GM11168 (cell line): ENCODE measurements around the gene ERH.
"Not testable (repeated sequence)": the region's sequence is repeated elsewhere in the genome, so short reads cannot be mapped to it uniquely, and the experiment has no call there.

Experiments
- in situ Hi-C: fragments of 300-500 bp; cut with MboI; formaldehyde crosslinking; loops from one replicate; pipeline ENCODE4 v1.12.0; 2022; ENCODE audit warnings: low sequenced_read_pairs; ENCODE audit not compliant: unreplicated experiment

The ERH gene

DNA sequence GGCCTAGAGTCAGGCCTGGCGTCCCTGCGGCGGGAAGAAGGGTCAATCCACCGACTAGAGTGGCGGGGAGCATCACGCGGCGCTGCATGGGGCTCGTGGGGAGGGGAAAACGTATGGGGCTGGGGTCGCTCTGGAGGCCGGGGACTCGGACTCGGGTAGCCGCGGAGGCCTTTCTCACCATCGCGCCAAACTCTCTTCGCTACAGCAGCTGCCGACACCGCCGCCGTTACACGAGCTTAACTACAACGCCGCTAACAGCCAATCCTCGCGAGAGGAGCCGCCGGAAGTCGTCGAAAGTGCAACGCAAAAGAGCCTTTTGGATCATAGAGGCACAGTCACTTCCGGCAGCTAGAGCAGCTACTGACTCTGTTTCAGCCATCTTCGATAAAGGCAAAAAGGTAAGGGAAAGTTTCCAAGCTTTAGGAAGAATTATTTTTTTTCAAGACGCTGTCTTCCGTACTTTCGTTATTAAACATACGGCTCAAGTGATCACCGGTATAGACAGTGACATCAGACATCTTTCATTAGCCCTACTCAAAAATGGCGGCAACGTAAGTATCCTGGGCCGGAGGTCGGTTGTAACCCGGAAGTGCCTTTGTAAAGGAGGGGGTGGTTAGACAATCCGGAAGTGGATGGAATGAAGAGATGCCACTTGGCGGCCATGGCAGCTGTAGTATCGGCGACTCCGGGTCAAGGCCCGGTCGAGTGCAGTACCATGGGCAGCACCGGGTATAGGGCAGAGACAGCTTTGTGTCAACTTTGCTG is at the start of gene ERH, which contains the start of gene SLC39A9:
ERH (minus strand) TSS at position 247 of the 765 bp plus-strand sequence; CDS start at position 181, 66 bp downstream.
SLC39A9 (plus strand) TSS at position 640 of the 765 bp plus-strand sequence. CDS start 678 bp downstream, outside the sequence.
- in situ Hi-C loops: no loop called here

DNA sequence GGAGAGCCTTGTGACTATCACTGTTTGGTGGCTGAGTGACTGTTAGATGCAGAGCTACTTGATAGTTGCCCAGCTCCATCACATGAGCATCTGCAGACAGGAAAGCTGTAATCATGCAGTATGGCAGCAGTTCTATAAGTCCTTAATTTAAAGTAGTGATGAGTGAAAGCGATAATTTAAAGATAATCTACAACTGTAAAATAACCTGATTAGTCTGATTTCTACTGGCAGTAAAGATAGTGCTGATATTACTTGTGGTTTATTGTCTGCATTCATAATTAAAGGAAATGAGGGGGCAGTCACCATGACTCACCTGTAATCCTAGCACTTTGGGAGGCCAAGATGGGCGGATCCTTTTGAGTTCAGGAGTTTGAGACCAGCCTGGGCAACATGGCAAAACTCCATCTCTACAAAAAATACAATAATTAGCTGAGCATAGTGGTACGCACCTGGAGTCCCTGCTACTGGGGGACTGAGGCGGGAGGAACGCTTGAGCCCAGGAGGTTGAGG is 45.3 kb upstream of the ERH start:
- in situ Hi-C loops: no loop called here

DNA sequence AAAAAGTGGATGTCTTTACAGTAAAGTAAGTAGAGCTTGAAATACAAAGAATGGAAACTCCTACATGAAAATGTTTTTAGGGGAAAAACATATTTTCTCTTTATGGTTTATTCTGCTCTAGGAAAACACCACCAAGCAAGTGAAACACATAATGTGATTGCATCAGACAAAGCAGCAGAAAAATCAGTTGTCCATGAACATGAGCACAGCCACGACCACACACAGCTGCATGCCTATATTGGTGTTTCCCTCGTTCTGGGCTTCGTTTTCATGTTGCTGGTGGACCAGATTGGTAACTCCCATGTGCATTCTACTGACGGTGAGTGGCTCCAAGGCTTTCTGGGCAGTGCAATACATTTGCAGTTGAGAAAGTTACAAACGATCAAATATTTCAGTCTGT is 43.8 kb upstream of the ERH start:
- in situ Hi-C loops: no loop called here

DNA sequence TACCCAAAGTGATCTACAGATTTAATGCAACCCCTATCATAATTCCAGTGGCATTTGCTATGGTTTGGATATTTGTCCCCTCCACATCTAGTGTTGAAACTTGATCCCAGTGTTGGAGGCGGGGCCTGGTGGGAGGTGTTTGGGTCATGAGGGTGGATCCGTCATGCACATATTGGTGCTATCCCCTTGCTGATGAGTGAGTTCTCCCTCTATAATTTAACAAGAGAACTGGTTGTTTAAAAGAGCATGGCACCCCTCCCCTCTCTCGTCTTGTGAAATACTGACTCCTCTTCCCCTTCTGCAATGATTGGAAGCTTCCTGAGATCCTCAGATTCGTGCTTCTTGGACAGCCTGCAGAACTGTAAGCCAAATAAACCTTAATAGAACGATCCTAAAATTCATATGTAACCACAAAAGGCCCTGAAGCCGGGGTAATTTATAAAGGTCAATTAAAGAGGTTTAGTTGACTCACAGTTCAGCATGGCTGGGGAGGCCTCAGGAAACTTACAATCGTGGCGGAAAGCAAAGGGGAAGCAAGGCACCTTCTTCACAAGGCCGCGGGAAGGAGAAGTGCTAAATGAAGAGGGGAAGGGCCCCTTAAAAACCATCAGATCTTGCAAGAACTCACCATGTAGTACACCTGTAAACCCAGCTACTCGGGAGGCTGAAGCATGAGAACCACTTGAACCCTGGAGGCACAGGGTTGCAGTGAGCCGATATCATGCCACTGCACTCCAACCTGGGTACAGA is 41.6 kb upstream of the ERH start:
- in situ Hi-C loops: no loop called here

DNA sequence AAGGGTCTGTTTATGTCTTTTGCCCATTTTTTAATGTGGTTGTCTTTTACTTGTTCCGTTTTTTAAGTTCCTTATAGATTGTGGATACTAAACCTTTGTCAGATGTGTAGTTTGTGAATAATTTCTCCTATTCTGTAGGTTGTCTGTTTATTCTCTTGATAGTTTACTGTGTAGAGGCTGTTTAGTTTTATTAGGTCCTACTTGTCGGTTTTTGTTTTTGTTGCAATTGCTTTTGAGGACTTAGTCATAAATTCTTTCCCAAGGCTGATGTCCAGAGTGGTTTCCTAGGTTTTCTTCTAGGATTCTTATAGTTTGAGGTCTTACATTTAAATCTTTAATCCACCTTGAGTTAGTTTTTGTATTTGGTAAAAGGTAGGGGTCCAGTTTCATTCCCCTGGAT is 34.3 kb upstream of the ERH start:
- in situ Hi-C loops: no loop called here

- in situ Hi-C loops: no loop called here
These were observed 32.3 kb upstream of the ERH start for GRCh38 chr14:69430306-69430939.

DNA sequence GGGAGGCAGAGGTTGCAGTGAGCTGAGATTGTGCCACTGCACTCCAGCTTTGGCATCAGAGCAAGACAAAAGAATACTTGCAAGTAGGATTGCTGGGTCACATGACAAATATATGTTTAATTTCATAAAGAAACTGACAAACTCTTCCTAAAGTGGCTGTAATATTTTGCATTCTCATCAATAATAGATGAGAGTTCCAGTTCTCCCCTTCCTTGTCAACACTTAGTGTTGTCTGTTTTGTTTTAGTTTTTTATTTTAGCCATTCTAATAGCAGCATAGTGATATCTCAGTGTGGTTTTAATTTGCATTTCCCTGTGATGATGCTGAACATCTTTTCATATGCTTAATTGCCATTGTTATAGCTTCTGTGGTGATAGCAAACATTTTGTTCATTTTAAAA is 31.5 kb upstream of the ERH start:
- in situ Hi-C loops: no loop called here

- in situ Hi-C loops: no loop called here
These were observed 30.3 kb upstream of the ERH start for GRCh38 chr14:69428289-69428998.

DNA sequence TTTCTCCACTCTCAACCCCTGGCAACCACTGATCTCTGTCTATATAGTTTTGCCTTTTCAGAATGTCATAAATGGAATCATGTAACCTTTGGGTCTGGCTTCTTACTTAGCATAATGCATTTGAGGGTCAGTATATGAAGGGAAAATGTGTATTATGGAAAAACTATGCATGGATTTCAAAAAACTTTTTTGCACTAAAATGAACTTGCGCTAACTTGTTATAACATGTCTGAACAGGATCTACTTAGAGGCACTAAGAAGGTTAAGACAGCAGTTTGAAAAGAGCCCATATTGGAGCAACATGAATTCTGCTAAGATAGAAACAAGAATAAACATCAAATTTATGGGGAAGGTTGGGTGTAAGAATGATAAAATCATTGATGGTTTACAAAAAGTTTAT is 29.5 kb upstream of the ERH start:
- in situ Hi-C loops: no loop called here

GRCh38 chr14:69424149-69424923 is 26.2 kb upstream of the ERH start:
- in situ Hi-C loops: no loop called here

DNA sequence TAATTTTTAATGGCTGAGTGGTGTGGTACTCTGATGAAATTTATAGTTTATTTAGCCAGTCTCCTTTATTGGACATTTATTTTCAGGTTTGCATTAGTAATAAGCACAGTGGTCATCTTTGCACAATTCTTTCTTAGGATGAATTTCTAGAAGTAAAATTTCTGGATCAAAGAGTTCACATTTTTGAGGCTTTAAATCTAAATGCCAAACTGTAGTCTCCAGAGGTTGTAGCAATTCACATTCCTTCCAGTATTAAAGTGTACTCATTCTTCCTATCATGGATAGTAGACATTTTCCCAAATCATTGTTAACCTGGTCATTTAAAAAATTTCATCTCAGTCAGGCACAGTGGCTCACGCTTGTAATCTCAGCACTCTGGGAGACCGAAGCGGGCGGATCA is 25.2 kb upstream of the ERH start:
- in situ Hi-C loops: no loop called here

DNA sequence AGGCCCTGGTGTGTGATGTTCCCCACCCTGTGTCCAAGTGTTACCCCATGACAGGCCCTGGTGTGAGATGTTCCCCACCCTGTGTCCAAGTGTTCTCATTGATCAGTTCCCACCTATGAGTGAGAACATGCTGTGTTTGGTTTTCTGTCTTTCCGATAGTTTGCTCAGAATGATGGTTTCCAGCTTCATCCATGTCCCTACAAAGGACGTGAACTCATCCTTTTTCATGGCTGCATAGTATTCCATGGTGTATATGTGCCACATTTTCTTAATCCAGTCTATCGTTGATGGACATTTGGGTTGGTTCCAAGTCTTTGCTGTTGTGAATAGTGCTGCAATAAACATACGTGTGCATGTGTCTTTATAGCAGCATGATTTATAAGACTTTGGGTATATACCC is 18.0 kb upstream of the ERH start:
- in situ Hi-C loops: not testable (repeated sequence)

DNA sequence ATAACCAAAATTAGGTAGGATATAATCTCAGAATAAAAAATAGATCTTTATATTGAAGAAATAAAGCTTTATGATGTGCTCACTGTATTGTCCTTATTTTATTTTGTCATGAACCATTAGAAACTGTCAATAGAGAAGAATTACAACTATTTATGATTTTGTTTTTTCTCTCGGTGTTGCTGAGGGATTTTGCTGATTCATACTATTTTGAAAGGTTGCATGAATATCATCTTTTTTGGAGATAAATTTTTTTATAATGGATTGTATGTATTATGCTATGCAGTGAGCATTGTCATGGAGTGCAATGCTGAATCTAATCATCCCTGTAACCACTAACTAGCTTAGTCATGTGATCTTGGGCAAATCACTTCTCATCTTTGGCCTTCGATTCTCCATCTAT is 15.4 kb upstream of the ERH start:
- in situ Hi-C loops: no loop called here

- in situ Hi-C loops: no loop called here
These were observed 10.3 kb upstream of the ERH start for GRCh38 chr14:69408331-69408960.

- in situ Hi-C loops: no loop called here
These were observed 7.7 kb upstream of the ERH start for GRCh38 chr14:69405762-69406161.

DNA sequence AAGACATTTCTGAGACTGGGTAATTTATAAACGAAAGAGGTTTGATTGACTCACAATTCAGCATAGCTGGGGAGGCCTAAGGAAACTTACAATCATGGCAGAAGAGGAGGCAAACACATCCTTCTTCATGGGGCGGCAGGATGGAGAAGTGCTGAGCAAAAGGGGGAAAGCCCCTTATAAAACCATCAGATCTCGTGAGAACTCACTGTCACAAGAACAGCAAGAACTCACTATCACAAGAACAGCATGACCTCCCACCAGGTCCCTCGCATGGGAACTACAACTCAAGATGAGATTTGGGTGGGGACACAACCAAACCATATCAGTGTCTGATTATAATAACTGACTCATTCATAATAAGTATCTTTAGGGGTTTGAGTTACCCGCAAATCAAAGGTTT is 6.8 kb upstream of the ERH start:
- in situ Hi-C loops: no loop called here

DNA sequence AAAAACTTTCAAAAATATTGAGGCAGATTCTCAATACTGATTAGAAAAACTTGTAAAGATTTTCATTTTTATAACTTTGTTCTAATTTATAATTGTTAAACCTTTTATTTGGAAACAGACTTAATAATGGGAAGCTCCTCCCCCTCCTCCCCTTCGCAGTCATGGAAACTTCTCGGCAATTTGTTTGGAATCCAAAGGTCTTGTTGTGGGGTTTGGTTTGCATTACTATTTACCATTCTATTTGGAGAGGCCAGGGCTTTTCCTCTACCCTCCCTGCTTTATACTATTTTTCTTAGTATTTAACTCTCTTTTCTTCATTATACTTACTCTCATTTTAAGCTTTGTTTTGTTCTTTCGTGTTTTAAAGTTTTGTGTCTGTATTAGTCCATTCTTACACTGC is 6.4 kb upstream of the ERH start:
- in situ Hi-C loops: no loop called here

- in situ Hi-C loops: no loop called here
These were observed 3.7 kb upstream of the ERH start for GRCh38 chr14:69401841-69402240.

- in situ Hi-C loops: no loop called here
These were observed 2.1 kb upstream of the ERH start for GRCh38 chr14:69400154-69400553.
